Keratinocyte (primary cell): ENCODE data around the gene KRTAP4-2.

ENCODE experiments used
- CTCF ChIP-seq, 3 experiments: IDR thresholded peaks in 1 of 3; conservative IDR thresholded peaks in 1 of 3; optimal IDR thresholded peaks in 1 of 3; 2 replicates in 2 of 3; 3 replicates in 1 of 3; pipeline versions ENCODE3 to v1.5.1; 2011; ENCODE audit warnings: low read length in 3 of 3, mild to moderate bottlenecking in 3 of 3, moderate library complexity in 2 of 3, control low read depth in 1 of 3, inconsistent platforms in 1 of 3; ENCODE audit not compliant: insufficient read depth in 2 of 3; ENCODE audit errors: extremely low read depth in 1 of 3
- EZH2 ChIP-seq: IDR thresholded peaks from one replicate; pipeline ENCODE4 v1.6.1; 2012; ENCODE audit warnings: inconsistent platforms, mild to moderate bottlenecking, low read length, moderate library complexity

GRCh38 chr17:41163828-41164227, 14.2 kb downstream of the KRTAP4-2 start:
- TF ChIP-seq CTCF (optimal IDR thresholded peaks at IDR 0.05 in 1 of 3, IDR thresholded peaks at IDR 0.05 in 1 of 3, conservative IDR thresholded peaks at IDR 0.05 in 1 of 3; ENCODE audit: extremely low read depth in 1 of 3, insufficient read depth in 2 of 3, low read length in 3 of 3) (no peak), EZH2 (no peak)
